ENCODE data around the gene PSMD1.
A peak's percentile ranks its signal among the peaks of the same experiment; 100 is the strongest.

DNA sequence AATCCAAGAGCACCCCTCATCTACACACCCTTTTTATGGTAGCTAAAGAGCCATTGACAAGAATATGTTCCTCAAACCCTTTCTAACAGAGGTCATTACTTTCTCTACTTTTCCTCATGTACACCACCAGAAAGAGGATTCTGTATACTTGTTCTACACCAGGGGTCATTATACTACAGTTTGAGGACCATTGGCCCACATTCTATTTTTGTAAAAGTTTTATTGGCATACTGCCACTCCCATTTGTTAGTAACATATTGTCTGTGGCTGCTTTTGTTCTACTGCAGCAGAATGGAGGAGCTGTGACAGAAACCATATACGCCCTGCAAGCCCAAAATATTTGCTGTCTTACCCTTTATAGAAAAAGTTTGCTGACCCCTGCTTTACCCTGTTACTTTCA lies 53.9 kb downstream of the PSMD1 start:
- TF ChIP-seq ZNF24 (tag by site-specific recombination; IDR thresholded peaks at IDR 0.05), result no peak
- no peak for TF ChIP-seq SALL2 (tag by site-specific recombination; IDR thresholded peaks at IDR 0.05; ENCODE audit: borderline replicate concordance)
- TF ChIP-seq ZNF2 (tag by site-specific recombination; IDR thresholded peaks at IDR 0.05), result no peak
- TF ChIP-seq, protein P1, sequence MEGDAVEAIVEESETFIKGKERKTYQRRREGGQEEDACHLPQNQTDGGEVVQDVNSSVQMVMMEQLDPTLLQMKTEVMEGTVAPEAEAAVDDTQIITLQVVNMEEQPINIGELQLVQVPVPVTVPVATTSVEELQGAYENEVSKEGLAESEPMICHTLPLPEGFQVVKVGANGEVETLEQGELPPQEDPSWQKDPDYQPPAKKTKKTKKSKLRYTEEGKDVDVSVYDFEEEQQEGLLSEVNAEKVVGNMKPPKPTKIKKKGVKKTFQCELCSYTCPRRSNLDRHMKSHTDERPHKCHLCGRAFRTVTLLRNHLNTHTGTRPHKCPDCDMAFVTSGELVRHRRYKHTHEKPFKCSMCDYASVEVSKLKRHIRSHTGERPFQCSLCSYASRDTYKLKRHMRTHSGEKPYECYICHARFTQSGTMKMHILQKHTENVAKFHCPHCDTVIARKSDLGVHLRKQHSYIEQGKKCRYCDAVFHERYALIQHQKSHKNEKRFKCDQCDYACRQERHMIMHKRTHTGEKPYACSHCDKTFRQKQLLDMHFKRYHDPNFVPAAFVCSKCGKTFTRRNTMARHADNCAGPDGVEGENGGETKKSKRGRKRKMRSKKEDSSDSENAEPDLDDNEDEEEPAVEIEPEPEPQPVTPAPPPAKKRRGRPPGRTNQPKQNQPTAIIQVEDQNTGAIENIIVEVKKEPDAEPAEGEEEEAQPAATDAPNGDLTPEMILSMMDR (tag by site-specific recombination; IDR thresholded peaks at IDR 0.05), result peak; percentile 48; the same call in 1 of the 2 replicates
- no peak for TF ChIP-seq ATF2 (tag by site-specific recombination; IDR thresholded peaks at IDR 0.05; ENCODE audit: low read depth)
